ENCODE results near the gene DIPK1B. TPM values are rescaled to one million over a fixed set of nuclear protein-coding genes. Genes with fewer than 3 reads are reported as not detected.

DIPK1B gene
- total RNA-seq, 1 donor from 2014 or later = 52.9 TPM

DNA sequence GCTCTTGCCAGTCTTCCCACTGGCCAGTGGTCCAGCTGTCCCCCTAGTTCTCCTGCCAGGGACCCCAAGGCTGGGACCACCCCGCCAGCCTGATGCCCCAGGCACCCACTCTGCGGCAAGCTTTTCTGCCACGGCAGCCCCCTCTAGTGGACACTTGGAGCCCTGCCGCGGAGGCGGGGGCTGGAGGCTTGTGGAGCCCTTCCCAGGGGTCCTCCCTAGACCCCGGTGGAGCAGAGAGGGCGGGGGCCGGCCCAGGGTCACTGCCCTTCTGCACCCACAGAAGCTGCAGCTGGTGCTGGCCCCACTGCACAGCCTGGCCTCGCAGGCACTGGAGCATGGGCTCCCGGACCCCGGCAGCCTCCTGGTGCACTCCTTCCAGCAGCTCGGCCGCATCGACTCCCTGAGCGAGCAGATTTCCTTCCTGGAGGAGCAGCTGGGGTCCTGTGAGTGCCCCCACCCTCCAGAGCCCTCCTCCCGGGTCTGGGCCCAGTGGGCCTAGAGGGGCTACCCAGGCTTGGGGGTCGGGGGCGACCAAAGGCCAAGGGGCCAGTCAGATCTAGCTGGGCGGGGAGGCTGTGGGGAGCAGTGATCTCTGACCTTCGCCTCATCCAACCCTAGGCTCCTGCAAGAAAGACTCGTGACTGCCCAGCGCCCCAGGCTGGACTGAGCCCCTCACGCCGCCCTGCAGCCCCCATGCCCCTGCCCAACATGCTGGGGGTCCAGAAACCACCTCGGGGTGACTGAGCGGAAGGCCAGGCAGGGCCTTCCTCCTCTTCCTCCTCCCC lies 40.5 kb upstream of the DIPK1B start:
- peaks cover 4% of the 10 kb centered on the region for H3K4me1 Mint-ChIP-seq (ENCODE audit: low read depth)
- no peak overlapping the region for H3K4me3 Mint-ChIP-seq (ENCODE audit: low read depth)
- H3K9me3 Mint-ChIP-seq (ENCODE audit: low read depth) = no peaks in the 10 kb centered on the region
- no peaks in the 10 kb centered on the region for H3K27me3 Mint-ChIP-seq
- peak; percentile 62 for DNase-seq (ENCODE audit: low spot score, unreplicated experiment)
- H3K27ac Mint-ChIP-seq = no peak overlapping the region
- TF ChIP-seq, protein P1, sequence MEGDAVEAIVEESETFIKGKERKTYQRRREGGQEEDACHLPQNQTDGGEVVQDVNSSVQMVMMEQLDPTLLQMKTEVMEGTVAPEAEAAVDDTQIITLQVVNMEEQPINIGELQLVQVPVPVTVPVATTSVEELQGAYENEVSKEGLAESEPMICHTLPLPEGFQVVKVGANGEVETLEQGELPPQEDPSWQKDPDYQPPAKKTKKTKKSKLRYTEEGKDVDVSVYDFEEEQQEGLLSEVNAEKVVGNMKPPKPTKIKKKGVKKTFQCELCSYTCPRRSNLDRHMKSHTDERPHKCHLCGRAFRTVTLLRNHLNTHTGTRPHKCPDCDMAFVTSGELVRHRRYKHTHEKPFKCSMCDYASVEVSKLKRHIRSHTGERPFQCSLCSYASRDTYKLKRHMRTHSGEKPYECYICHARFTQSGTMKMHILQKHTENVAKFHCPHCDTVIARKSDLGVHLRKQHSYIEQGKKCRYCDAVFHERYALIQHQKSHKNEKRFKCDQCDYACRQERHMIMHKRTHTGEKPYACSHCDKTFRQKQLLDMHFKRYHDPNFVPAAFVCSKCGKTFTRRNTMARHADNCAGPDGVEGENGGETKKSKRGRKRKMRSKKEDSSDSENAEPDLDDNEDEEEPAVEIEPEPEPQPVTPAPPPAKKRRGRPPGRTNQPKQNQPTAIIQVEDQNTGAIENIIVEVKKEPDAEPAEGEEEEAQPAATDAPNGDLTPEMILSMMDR (IDR thresholded peaks at IDR 0.05; ENCODE audit: unreplicated experiment) = peak; percentile 80
- peaks cover 3% of the 10 kb centered on the region for H3K36me3 Mint-ChIP-seq (ENCODE audit: insufficient read depth)

DNA sequence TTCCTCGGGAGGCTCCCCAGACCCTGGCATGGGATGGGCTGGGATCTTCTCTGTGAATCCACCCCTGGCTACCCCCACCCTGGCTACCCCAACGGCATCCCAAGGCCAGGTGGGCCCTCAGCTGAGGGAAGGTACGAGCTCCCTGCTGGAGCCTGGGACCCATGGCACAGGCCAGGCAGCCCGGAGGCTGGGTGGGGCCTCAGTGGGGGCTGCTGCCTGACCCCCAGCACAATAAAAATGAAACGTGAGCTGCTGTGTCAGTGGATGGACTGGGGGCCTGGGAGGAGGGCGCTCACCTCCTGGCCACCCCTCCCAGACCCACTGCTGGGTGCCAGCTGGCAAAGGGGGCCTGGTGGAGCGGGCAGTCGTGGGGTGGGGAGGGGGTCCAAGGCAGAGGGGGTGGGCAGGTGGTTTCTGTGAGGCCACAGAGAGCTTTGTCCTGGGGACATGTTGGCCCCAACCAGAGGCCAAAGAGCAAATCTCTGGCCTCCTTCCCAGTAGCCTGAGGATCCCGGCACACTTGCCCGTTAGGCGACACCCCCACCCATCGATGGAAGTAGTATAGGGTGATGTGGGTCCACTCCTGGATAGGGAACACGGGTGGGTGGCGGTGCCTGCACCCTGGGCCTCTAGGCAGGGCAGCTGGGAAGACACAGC lies 39.8 kb upstream of the DIPK1B start:
- no peaks in the 10 kb centered on the region for H3K27me3 Mint-ChIP-seq
- H3K27ac Mint-ChIP-seq = no peak overlapping the region
- no peak for DNase-seq (ENCODE audit: low spot score, unreplicated experiment)
- H3K4me3 Mint-ChIP-seq (ENCODE audit: low read depth) = no peak overlapping the region
- H3K4me1 Mint-ChIP-seq (ENCODE audit: low read depth) = peaks cover 4% of the 10 kb centered on the region
- no peaks in the 10 kb centered on the region for H3K9me3 Mint-ChIP-seq (ENCODE audit: low read depth)
- TF ChIP-seq, protein P1 (IDR thresholded peaks at IDR 0.05; ENCODE audit: unreplicated experiment) = no peak
- peaks cover 3% of the 10 kb centered on the region for H3K36me3 Mint-ChIP-seq (ENCODE audit: insufficient read depth)

DNA sequence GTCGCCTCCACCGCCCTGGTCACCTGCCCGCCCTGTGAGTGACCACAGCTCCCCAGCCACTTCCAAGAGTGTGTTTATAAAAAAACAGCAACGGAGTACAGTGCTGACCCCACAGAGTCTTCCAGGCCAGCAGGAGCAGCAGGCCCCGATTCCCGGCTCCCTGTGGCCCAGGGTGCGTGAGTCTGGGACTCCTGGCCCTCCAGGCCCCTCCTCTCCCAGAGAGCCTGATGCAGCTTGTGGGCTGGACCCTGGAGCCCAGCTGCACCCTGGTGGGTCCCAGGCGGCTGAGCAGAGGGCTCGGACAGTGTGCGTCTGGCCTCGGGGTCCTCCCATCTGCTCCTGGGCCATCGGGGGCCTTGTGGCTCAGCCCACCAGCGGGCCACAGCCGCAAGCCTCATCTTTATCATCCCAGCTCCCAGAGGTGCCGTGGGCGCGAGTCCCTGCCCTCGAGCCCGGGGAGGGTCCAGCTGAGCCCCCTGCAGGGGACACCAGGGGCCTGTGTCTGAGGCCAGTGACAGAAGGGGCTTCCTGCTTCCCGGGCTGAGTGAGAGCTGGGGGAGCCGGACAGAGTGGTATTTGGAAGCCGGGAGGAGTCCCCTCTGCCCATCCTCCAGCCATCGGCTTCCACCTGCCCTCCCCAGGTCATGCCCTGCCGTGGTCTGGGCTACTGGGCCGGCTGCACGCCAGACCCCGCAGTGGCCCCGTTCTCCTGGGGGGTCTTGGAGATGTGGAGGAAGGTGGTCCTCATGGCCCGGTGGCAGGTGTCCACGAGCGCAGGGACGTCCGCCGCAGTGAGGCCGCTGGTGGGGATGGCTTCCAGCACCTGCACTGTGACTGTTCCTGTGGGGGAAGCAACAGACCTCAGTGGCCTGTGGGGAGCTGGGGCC lies 39.0 kb upstream of the DIPK1B start:
- Mint-ChIP-seq H3K36me3 (ENCODE audit: insufficient read depth) (peaks cover 3% of the 10 kb centered on the region), H3K4me1 (ENCODE audit: low read depth) (peaks cover 4% of the 10 kb centered on the region), H3K9me3 (ENCODE audit: low read depth) (no peaks in the 10 kb centered on the region), H3K27me3 (no peaks in the 10 kb centered on the region), H3K4me3 (ENCODE audit: low read depth) (no peak overlapping the region), H3K27ac (no peak overlapping the region)
- TF ChIP-seq, protein P1 (IDR thresholded peaks at IDR 0.05; ENCODE audit: unreplicated experiment) = no peak
- DNase-seq (ENCODE audit: low spot score, unreplicated experiment) = no peak

DNA sequence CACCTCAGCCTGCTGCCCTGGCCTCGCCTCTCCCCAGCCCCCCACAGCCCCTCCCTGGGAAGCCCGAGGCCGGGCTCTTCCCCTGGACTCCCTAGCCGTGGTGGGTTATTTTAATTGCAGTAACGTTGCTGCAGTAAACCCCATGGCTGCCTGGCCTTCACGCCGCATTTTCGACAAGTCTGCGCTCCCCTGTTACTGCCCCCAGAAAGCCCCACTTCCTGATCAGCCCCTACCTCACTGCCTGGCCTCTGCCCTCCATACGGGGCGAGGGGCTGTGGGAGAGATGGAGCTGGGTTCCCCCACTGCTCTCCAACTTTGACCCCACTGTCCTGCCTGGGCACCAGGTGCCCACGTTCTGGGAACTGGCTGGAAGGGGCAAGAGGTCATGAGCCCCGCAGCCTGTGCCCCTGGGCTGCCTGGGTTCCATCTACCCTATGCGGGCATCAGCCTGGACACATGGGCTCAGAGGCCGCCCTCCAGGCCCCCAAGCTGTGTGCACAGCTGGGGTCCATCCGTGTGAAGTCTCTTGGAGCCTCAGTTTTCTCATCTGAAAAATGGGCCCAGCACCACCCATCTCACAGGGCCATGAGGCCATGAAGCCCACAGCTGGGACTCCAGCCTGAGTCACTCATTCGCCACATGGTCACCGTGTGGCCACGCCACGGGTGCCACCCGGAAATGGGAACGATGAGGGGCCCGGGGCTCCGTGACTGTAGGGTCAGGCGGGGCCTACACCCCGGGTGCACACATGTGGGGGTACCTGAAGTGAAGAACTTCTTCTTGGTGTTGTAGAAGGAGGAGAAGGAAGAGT lies 38.2 kb upstream of the DIPK1B start:
- H3K4me3 Mint-ChIP-seq (ENCODE audit: low read depth) = no peak overlapping the region
- TF ChIP-seq, protein P1 (IDR thresholded peaks at IDR 0.05; ENCODE audit: unreplicated experiment) = no peak
- H3K27me3 Mint-ChIP-seq = no peaks in the 10 kb centered on the region
- peaks cover 3% of the 10 kb centered on the region for H3K36me3 Mint-ChIP-seq (ENCODE audit: insufficient read depth)
- no peak overlapping the region for H3K27ac Mint-ChIP-seq
- no peak for DNase-seq (ENCODE audit: low spot score, unreplicated experiment)
- H3K9me3 Mint-ChIP-seq (ENCODE audit: low read depth) = no peaks in the 10 kb centered on the region
- H3K4me1 Mint-ChIP-seq (ENCODE audit: low read depth) = peaks cover 4% of the 10 kb centered on the region

Measured in progenitor cell of endocrine pancreas (in vitro differentiated cells).